Measurements from ENCODE around the gene TRAF1. TPM values are rescaled to one million over a fixed set of nuclear protein-coding genes. Genes with fewer than 3 reads are reported as not detected.
A peak's percentile ranks its signal among the peaks of the same experiment; 100 is the strongest.

TRAF1 gene
- total RNA-seq, 2 donors from 2014 or later: 2.0 to 3.0 TPM

DNA sequence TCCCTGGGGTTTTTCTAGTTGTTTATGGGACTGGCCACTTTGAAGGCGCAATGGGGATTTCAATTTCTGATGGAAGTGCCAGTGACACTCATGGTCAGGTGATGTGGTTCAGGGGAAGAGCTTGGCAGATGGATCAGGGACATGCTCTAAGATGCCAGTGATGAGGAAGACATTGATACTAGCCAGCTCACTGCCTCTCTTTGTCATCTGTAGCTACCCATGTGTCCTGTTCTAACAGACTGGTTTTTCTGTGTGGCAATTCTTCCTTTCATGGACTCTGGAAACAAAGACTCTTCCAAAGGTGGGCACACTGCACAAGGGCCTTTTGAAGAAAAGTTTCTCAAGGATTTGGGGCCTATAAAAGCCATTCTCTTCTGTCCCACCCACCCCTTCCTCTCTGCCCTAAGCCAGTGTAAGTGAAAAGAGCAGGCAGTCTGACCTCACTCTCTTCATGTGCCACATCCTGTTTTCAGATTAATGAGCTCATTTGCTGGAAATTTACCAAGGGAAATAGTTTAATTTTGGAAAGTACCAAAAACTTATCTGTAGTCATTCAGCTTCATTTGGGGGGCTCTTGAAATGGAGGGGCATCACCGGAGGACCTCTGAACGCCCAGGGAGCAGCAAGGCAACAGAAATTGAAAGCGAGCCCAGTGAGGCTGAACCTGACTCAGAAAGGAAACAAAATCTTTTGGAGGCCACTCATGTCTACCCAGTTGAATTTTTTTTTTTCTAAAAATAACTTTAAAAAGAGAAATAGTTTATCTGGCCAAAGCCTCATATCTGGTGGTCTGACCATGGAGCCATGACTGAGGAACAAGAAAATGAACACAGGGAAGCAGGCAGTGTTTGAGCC is 4.9 kb upstream of the TRAF1 start:
- Histone ChIP-seq H3K9me3 (no peaks in the 10 kb centered on the region), H3K4me1 (peaks cover 0 to 67% of the 10 kb centered on the region in 2 donors), H3K4me3 (no peak overlapping the region), H3K36me3 (no peaks in the 10 kb centered on the region), H3K27ac (peak overlapping the region; percentile 87 to 94), H3K27me3 (no peaks in the 10 kb centered on the region)
- no peak for DNase-seq (ENCODE audit: low spot score)
- no peak for TF ChIP-seq CTCF (IDR thresholded peaks at IDR 0.05)

DNA sequence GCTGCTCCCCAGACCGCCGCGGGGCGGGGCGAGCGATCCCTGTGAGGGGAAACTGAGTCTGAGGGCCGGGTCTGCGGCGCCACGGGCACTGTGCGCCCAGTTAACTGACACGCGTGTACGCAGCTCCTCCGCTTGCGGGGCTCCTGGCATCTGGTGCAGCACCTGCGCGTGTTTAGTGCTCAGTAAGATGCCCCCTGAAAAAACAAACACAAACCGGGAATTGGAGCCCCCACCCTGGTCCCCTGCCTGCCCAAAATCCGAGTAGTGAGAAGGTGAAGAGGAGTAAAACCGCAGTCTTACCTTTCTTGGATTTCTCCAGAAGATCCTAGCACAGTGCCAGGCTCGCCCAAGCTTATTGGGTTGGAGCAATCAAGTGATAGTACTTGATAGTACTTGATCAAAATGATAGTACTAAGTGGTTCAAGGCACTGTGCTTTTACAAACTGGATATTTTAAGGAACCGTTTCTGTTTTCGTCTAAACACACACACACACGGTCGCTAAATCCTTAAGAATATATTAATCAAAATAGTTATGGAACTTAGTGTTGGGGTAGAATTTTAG is 2.7 kb upstream of the TRAF1 start:
- Histone ChIP-seq H3K4me1 (peaks cover 0 to 45% of the 10 kb centered on the region in 2 donors), H3K36me3 (no peaks in the 10 kb centered on the region)
- no peak for TF ChIP-seq CTCF (IDR thresholded peaks at IDR 0.05)

DNA sequence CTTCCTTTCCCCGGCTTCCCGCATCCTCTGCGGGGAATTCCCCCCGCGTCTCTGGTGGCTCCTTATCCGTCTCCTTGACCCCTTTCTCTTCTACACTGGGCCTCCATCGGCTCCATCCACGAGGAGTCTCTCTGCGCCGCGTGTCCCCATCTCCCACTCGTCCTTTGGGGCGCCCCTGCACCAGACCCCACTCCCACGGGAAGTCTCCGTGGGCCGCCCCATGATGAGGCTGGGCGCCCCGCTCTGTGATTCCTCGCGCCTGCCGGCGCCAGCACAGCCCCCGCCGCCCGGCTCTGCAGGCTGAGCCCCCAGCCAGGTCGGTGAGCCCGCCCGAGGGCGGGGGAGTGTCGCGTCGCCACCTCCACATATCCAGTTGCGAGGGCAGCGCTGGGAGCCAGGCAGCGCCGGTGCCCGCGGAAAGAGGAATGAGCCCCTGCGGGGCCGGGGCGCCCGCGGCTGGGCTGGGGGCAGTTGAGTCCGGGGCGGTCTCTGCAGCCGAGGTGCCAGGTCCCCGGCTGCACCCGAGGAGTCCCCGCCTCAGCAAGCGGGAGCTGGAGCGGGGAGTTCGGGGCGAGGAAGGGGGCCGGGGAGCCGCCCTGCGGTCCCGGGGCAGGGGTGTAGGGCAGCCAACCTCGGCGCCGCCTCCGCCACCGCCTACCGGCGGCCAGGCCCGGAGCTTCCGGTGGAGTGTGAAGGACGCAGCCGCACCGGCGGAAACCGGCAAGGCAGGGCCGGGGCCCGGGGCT is 2.1 kb upstream of the TRAF1 start:
- peak in 1 of 2 donors; percentile 54 for TF ChIP-seq CTCF (IDR thresholded peaks at IDR 0.05)
- peaks cover 0 to 40% of the 10 kb centered on the region in 2 donors for H3K4me1 ChIP-seq
- DNase-seq (ENCODE audit: low spot score): peak; percentile 80
- H3K27me3 ChIP-seq: no peaks in the 10 kb centered on the region
- no peaks in the 10 kb centered on the region for H3K9me3 ChIP-seq
- no peaks in the 10 kb centered on the region for H3K36me3 ChIP-seq
- H3K27ac ChIP-seq: peak overlapping the region; percentile 92 to 94
- peak overlapping the region; percentile 68 to 92 for H3K4me3 ChIP-seq

More for the DNA sequence above, 2.7 kb upstream of the TRAF1 start:
- no peak for DNase-seq (ENCODE audit: low spot score)
- Histone ChIP-seq H3K9me3 (no peaks in the 10 kb centered on the region), H3K4me3 (peak overlapping the region; percentile 68 to 92), H3K27ac (peak overlapping the region; percentile 92 to 94), H3K27me3 (no peaks in the 10 kb centered on the region)

DNA sequence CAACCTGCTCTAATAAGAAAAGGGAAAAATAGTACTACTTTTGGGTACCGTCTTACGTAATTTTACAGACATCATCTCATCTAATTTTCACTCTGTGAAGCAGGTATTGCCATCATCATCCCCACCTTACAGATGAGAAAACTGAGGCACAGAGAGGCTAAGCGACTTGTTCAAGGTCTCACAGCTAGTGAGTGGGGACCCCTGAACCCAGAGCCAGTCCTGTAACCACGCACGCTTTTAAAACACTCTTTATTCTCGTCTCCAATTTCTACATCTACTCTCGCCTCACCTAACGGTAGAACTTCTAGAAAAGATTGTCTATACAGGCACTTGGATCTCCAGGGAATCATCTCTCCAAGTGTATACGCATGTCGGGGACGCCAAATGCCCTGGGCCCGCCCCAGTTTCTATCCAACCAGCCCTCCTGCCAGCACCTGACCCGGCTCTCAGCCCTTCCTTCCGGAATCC is 1.5 kb upstream of the TRAF1 start:
- no peak for DNase-seq (ENCODE audit: low spot score)
- Histone ChIP-seq H3K27ac (peak overlapping the region; percentile 92 to 94), H3K27me3 (no peaks in the 10 kb centered on the region), H3K4me1 (peaks cover 0 to 35% of the 10 kb centered on the region in 2 donors), H3K36me3 (no peaks in the 10 kb centered on the region), H3K9me3 (no peaks in the 10 kb centered on the region), H3K4me3 (peak overlapping the region; percentile 68 to 92)
- no peak for TF ChIP-seq CTCF (IDR thresholded peaks at IDR 0.05)

- DNase-seq (ENCODE audit: low spot score): no peak
- H3K4me3 ChIP-seq: no peak overlapping the region
- H3K9me3 ChIP-seq: no peaks in the 10 kb centered on the region
- H3K4me1 ChIP-seq: peaks cover 0 to 34% of the 10 kb centered on the region in 2 donors
- H3K36me3 ChIP-seq: no peaks in the 10 kb centered on the region
- H3K27me3 ChIP-seq: no peaks in the 10 kb centered on the region
- no peak for TF ChIP-seq CTCF (IDR thresholded peaks at IDR 0.05)
- peak overlapping the region in 1 of 2 donors; percentile 94 for H3K27ac ChIP-seq
These were observed 846 bp upstream of the TRAF1 start for GRCh38 chr9:120927269-120928014.
